HG02870 (cell line): ENCODE data around the gene ZNF232.
"Not testable (repeated sequence)": the region's sequence is repeated elsewhere in the genome, so short reads cannot be mapped to it uniquely, and the experiment has no call there.

Experiments
- ATAC-seq: cut with Tn5 transposase; IDR thresholded peaks from one replicate; pipeline ENCODE4 v1.9.1; 2021; ENCODE audit warnings: mild to moderate bottlenecking, moderate library complexity; ENCODE audit not compliant: unreplicated experiment

ZNF232 gene

GRCh38 chr17:5099271-5099670 lies 12.4 kb downstream of the ZNF232 start:
- ATAC-seq: no peak

GRCh38 chr17:5097101-5097834 lies 14.4 kb downstream of the ZNF232 start:
- no peak for ATAC-seq

- ATAC-seq: no peak
Measured at GRCh38 chr17:5096731-5097100, 15.0 kb downstream of the ZNF232 start.

GRCh38 chr17:5092218-5093010 lies 19.3 kb downstream of the ZNF232 start:
- no peak for ATAC-seq

- ATAC-seq: no peak
Measured at GRCh38 chr17:5080591-5080990, 31.1 kb downstream of the ZNF232 start.

- ATAC-seq: peak; percentile 72
Measured at GRCh38 chr17:5078106-5079028, 33.3 kb downstream of the ZNF232 start, which contains the start of gene ZFP3. Gene ZFP3 (plus strand): TSS chr17:5078467. CDS start chr17:5091505, 13,038 bp downstream.

- no peak for ATAC-seq
Measured at GRCh38 chr17:5077781-5078105, 33.9 kb downstream of the ZNF232 start.

GRCh38 chr17:5077275-5077674 lies 34.4 kb downstream of the ZNF232 start:
- not testable (repeated sequence) for ATAC-seq

- not testable (repeated sequence) for ATAC-seq
Measured at GRCh38 chr17:5075472-5075871, 36.2 kb downstream of the ZNF232 start.

- ATAC-seq: no peak
Measured at GRCh38 chr17:5069724-5070123, 42.0 kb downstream of the ZNF232 start.

GRCh38 chr17:5068236-5068635 lies 43.4 kb downstream of the ZNF232 start:
- ATAC-seq: no peak

- no peak for ATAC-seq
Measured at GRCh38 chr17:5065227-5065744, 46.4 kb downstream of the ZNF232 start.
